ENCODE measurements around the gene CELF5.

- no peak for TF ChIP-seq CTCF (IDR thresholded peaks at IDR 0.05)
- no peak for TF ChIP-seq POLR2A (IDR thresholded peaks at IDR 0.05)
These were observed 28.2 kb upstream of the CELF5 start for GRCh38 chr19:3196064-3196932.

Data from esophagus squamous epithelium (tissue), 4 donors.